GM23248 (cell line): ENCODE measurements around the gene IFT81. TPM values are rescaled to one million over a fixed set of nuclear protein-coding genes. Genes with fewer than 3 reads are reported as not detected.

Source experiments
- DNase-seq: peaks from one replicate; pipeline ENCODE4 v3.0.0-alpha.2; 2015
- H2AFZ ChIP-seq: fragments of 200-600 bp; sonication (generic); 2 replicates; pipeline ENCODE4 v1.6.1; 2016; ENCODE audit warnings: antibody characterized with exemption
- H3F3A ChIP-seq: fragments of 200-600 bp; sonication (generic); 2 replicates; pipeline ENCODE4 v1.6.1; 2016; ENCODE audit warnings: mild to moderate bottlenecking, antibody characterized with exemption, mixed run types; ENCODE audit not compliant: insufficient read depth
- H3K27ac ChIP-seq: fragments of 200-600 bp; sonication (generic); 2 replicates; pipeline ENCODE4 v1.5.1; 2016; ENCODE audit warnings: mild to moderate bottlenecking
- H3K27me3 ChIP-seq: fragments of 200-600 bp; sonication (generic); replicated peaks from 2 replicates; pipeline ENCODE4 v1.6.1; 2016; ENCODE audit warnings: mild to moderate bottlenecking; ENCODE audit not compliant: insufficient read depth
- H3K36me3 ChIP-seq: fragments of 200-600 bp; sonication (generic); 2 replicates; pipeline ENCODE4 v1.6.1; 2016; ENCODE audit warnings: low read depth, mild to moderate bottlenecking
- H3K4me1 ChIP-seq: fragments of 200-600 bp; sonication (generic); 2 replicates; pipeline ENCODE4 v1.6.1; 2016; ENCODE audit warnings: mild to moderate bottlenecking; ENCODE audit not compliant: insufficient read depth
- H3K4me2 ChIP-seq: fragments of 200-600 bp; sonication (generic); one replicate; pipeline ENCODE4 v1.6.1; 2016; ENCODE audit warnings: mild to moderate bottlenecking; ENCODE audit not compliant: unreplicated experiment
- H3K4me3 ChIP-seq: fragments of 200-600 bp; sonication (generic); 2 replicates; pipeline ENCODE4 v1.5.1; 2016; ENCODE audit warnings: mild to moderate bottlenecking
- H3K79me2 ChIP-seq: fragments of 200-600 bp; sonication (generic); 2 replicates; pipeline ENCODE4 v1.6.1; 2016; ENCODE audit warnings: mild to moderate bottlenecking; ENCODE audit not compliant: insufficient read depth
- H3K9ac ChIP-seq: fragments of 200-600 bp; sonication (generic); 2 replicates; pipeline ENCODE4 v1.6.1; 2016; ENCODE audit warnings: mild to moderate bottlenecking
- H3K9me2 ChIP-seq: fragments of 200-600 bp; sonication (generic); 2 replicates; pipeline ENCODE4 v1.6.1; 2016; ENCODE audit warnings: mixed run types, mild to moderate bottlenecking, moderate library complexity; ENCODE audit not compliant: insufficient read depth
- H3K9me3 ChIP-seq: fragments of 200-600 bp; sonication (generic); one replicate; pipeline ENCODE4 v1.6.1; 2017; ENCODE audit warnings: low read depth
- H4K20me1 ChIP-seq: fragments of 200-600 bp; sonication (generic); 2 replicates; pipeline ENCODE4 v1.6.0; 2016; ENCODE audit not compliant: insufficient read depth
- EZH2 ChIP-seq: fragments of 200-600 bp; sonication (generic); IDR thresholded peaks from 2 replicates; pipeline ENCODE4 v1.6.1; 2018; ENCODE audit warnings: antibody characterized with exemption, mild to moderate bottlenecking; ENCODE audit not compliant: insufficient read depth, poor library complexity, severe bottlenecking
- EZH2phosphoT487 ChIP-seq: fragments of 200-600 bp; sonication (generic); IDR thresholded peaks from 2 replicates; pipeline ENCODE4 v1.6.1; 2018; ENCODE audit warnings: antibody characterized with exemption, moderate library complexity, mild to moderate bottlenecking, low read depth; ENCODE audit not compliant: insufficient read depth
- WGBS, 2 experiments: methylation state at CpG; one replicate each; pipeline ENCODE4 v1.1.6; 2015 to 2017; ENCODE audit warnings: low lambda C conversion rate in 2 of 2, low coverage in 1 of 2; ENCODE audit errors: missing lambda C conversion rate in 2 of 2; 5-methylcytosine and 5-hydroxymethylcytosine counted together
- in situ Hi-C: fragments of 300-500 bp; cut with MboI; formaldehyde crosslinking; loops from 2 replicates; pipeline ENCODE4 v1.15.0; 2020
- polyA plus RNA-seq: library from polyadenylated mRNA; unstranded; fragments of >200 nt; fragmentation: Nextera tagmentation; extraction: Ambion mirVana; gene quantifications from 2 replicates; pipeline ENCODE4 v1.2.1, GENCODE V29; 2016
- total RNA-seq: library from RNA; depleted of rRNA; stranded (reverse); fragments of >200 nt; shearing (Covaris generic); gene quantifications from 2 replicates; pipeline ENCODE4 v1.2.3, GENCODE V29; 2014

Gene IFT81
- total and polyA plus RNA-seq, 2 experiments from 2014 or later = 9.5 to 14.0 TPM

- Histone ChIP-seq H2AFZ (no peak overlapping the region), H3K27me3 (no peaks in the 10 kb centered on the region), H3K79me2 (no peaks in the 10 kb centered on the region), H3K9ac (no peak overlapping the region), H3K36me3 (peaks cover 40% of the 10 kb centered on the region), H3K4me2 (no peak overlapping the region), H3K9me3 (no peaks in the 10 kb centered on the region), H3K9me2 (no peaks in the 10 kb centered on the region), H4K20me1 (no peaks in the 10 kb centered on the region), H3K4me1 (no peaks in the 10 kb centered on the region), H3K4me3 (no peak overlapping the region), H3F3A (no peaks in the 10 kb centered on the region), H3K27ac (no peak overlapping the region)
- DNase-seq = no peak
- 93 to 98% methylated on average over 4 of the region's 4 CpGs for WGBS, 2 experiments
- in situ Hi-C loops = no loop called here
- TF ChIP-seq EZH2 = no peak
- no peak for TF ChIP-seq EZH2phosphoT487
Measured at GRCh38 chr12:110159671-110160245, 35.6 kb downstream of the IFT81 start.

GRCh38 chr12:110165540-110166159, 41.5 kb downstream of the IFT81 start:
- Histone ChIP-seq H4K20me1 (no peaks in the 10 kb centered on the region), H2AFZ (no peak overlapping the region), H3K4me1 (no peaks in the 10 kb centered on the region), H3K4me2 (no peak overlapping the region), H3F3A (no peaks in the 10 kb centered on the region), H3K27ac (no peak overlapping the region), H3K36me3 (peaks cover 16% of the 10 kb centered on the region; the same call in 1 of the 2 replicates), H3K4me3 (no peak overlapping the region), H3K79me2 (no peaks in the 10 kb centered on the region), H3K9me2 (no peaks in the 10 kb centered on the region), H3K9me3 (no peaks in the 10 kb centered on the region), H3K27me3 (no peaks in the 10 kb centered on the region), H3K9ac (no peak overlapping the region)
- no peak for DNase-seq
- whole genome bisulfite sequencing, 2 experiments = 89% methylated on average over 4 of the region's 4 CpGs
- in situ Hi-C loops = no loop called here
- TF ChIP-seq EZH2 (no peak), EZH2phosphoT487 (no peak)

GRCh38 chr12:110168732-110169455, 44.7 kb downstream of the IFT81 start:
- Histone ChIP-seq H3K27me3 (no peaks in the 10 kb centered on the region), H2AFZ (no peak overlapping the region), H4K20me1 (no peaks in the 10 kb centered on the region), H3K36me3 (peaks cover 7% of the 10 kb centered on the region; the same call in 1 of the 2 replicates), H3K4me3 (no peak overlapping the region), H3K9me2 (no peaks in the 10 kb centered on the region), H3K27ac (no peak overlapping the region), H3K4me1 (no peaks in the 10 kb centered on the region), H3K79me2 (no peaks in the 10 kb centered on the region), H3F3A (no peaks in the 10 kb centered on the region), H3K9ac (no peak overlapping the region), H3K4me2 (no peak overlapping the region), H3K9me3 (no peaks in the 10 kb centered on the region)
- no peak for TF ChIP-seq EZH2
- TF ChIP-seq EZH2phosphoT487 = no peak
- whole genome bisulfite sequencing, 2 experiments = 87 to 88% methylated on average over 3 of the region's 3 CpGs
- in situ Hi-C loops = no loop called here
- DNase-seq = no peak

- Histone ChIP-seq H3F3A (no peaks in the 10 kb centered on the region), H3K9ac (no peak overlapping the region), H3K27ac (no peak overlapping the region), H3K4me1 (no peaks in the 10 kb centered on the region), H3K79me2 (no peaks in the 10 kb centered on the region), H3K9me3 (no peaks in the 10 kb centered on the region), H2AFZ (no peak overlapping the region), H3K36me3 (no peaks in the 10 kb centered on the region), H3K9me2 (no peaks in the 10 kb centered on the region), H3K4me3 (no peak overlapping the region), H4K20me1 (no peaks in the 10 kb centered on the region), H3K4me2 (no peak overlapping the region), H3K27me3 (no peaks in the 10 kb centered on the region)
- in situ Hi-C loops = no loop called here
- no peak for TF ChIP-seq EZH2phosphoT487
- no peak for TF ChIP-seq EZH2
- DNase-seq = no peak
Measured at GRCh38 chr12:110170535-110171185, 46.5 kb downstream of the IFT81 start.
